PC-9 (cell line): Measurements from ENCODE around the gene PARP15. TPM values are rescaled to one million over a fixed set of nuclear protein-coding genes. Genes with fewer than 3 reads are reported as not detected.

Experiments used
- BruUV-seq: library from RNA; stranded (reverse); fragments of 400-500 nt; replicated peaks from 2 replicates; lab custom pipeline; 2021; lab: Mats Ljungman, UMichigan
- CTCF ChIA-PET: fragments of 300-600 bp; sonication (Branson Sonifier 250); formaldehyde crosslinking; loops from one replicate; lab custom pipeline; 2022; ENCODE audit warnings: antibody characterized with exemption; lab: Charles Lee
- POLR2A ChIA-PET: fragments of 300-600 bp; sonication (Branson Sonifier 250); formaldehyde crosslinking; loops from one replicate; lab custom pipeline; 2022; ENCODE audit warnings: antibody characterized with exemption; ENCODE audit not compliant: unreplicated experiment; lab: Charles Lee
- DNase-seq, 2 experiments: peaks; one replicate each; pipeline versions ENCODE4 v3.0.0 to v3.0.0-alpha.2; 2015 to 2022; ENCODE audit warnings: mixed read lengths in 1 of 2
- H2AFZ ChIP-seq: fragments of 200-600 bp; sonication (generic); 2 replicates; pipeline ENCODE4 v1.8.1; 2017; ENCODE audit warnings: antibody characterized with exemption
- H3F3A ChIP-seq: fragments of 200-600 bp; sonication (generic); 2 replicates; pipeline ENCODE4 v1.8.1; 2017; ENCODE audit warnings: antibody characterized with exemption, mild to moderate bottlenecking, low read depth; ENCODE audit not compliant: insufficient read depth
- H3K27ac ChIP-seq: fragments of 200-600 bp; sonication (generic); 2 replicates; pipeline ENCODE4 v1.6.1; 2016; ENCODE audit warnings: mixed run types
- H3K27me3 ChIP-seq: fragments of 200-600 bp; sonication (generic); 2 replicates; pipeline ENCODE4 v1.6.1; 2016; ENCODE audit warnings: low read depth, mixed run types; ENCODE audit not compliant: insufficient read depth
- H3K36me3 ChIP-seq: fragments of 200-600 bp; sonication (generic); 2 replicates; pipeline ENCODE4 v1.6.1; 2016; ENCODE audit warnings: low read depth, mixed run types
- H3K4me1 ChIP-seq: fragments of 200-600 bp; sonication (generic); replicated peaks from 2 replicates; pipeline ENCODE4 v1.6.1; 2016; ENCODE audit warnings: mixed run types; ENCODE audit not compliant: insufficient read depth
- H3K4me2 ChIP-seq: fragments of 200-600 bp; sonication (generic); 2 replicates; pipeline ENCODE4 v1.6.1; 2017; ENCODE audit warnings: mixed run types
- H3K4me3 ChIP-seq: fragments of 200-600 bp; sonication (generic); 2 replicates; pipeline ENCODE4 v1.6.1; 2016; ENCODE audit warnings: mixed run types
- H3K79me2 ChIP-seq: fragments of 200-600 bp; sonication (generic); 2 replicates; pipeline ENCODE4 v1.6.1; 2017; ENCODE audit warnings: low read depth, mixed run types
- H3K9me2 ChIP-seq: fragments of 200-600 bp; sonication (generic); 2 replicates; pipeline ENCODE4 v1.8.1; 2017; ENCODE audit warnings: mild to moderate bottlenecking; ENCODE audit not compliant: insufficient read depth
- H3K9me3 ChIP-seq: fragments of 200-600 bp; sonication (generic); 2 replicates; pipeline ENCODE4 v1.8.1; 2016; ENCODE audit warnings: low read depth; ENCODE audit not compliant: insufficient read depth
- H4K20me1 ChIP-seq: fragments of 200-600 bp; sonication (generic); 2 replicates; pipeline ENCODE4 v1.8.1; 2017; ENCODE audit not compliant: insufficient read depth
- CTCF ChIP-seq: fragments of 200-600 bp; sonication (generic); conservative IDR thresholded peaks from 2 replicates; pipeline ENCODE4 v1.6.1; 2017; ENCODE audit warnings: mixed run types, antibody characterized with exemption, mild to moderate bottlenecking, moderate library complexity
- EZH2 ChIP-seq: fragments of 200-600 bp; sonication (generic); IDR thresholded peaks from 2 replicates; pipeline ENCODE4 v1.8.0; 2017; ENCODE audit warnings: antibody characterized with exemption, low read depth
- intact Hi-C: fragments of 100-400 bp; cut with micrococcal nuclease; formaldehyde crosslinking; loops from one replicate; pipeline ENCODE4 v1.10.0; 2022; ENCODE audit not compliant: unreplicated experiment
- total RNA-seq: library from RNA; stranded (reverse); gene quantifications from 2 replicates; pipeline ENCODE4 v1.2.3, GENCODE V29; 2021

PARP15 gene
- total RNA-seq, 1 experiment from 2014 or later, result 0.07 TPM

DNA sequence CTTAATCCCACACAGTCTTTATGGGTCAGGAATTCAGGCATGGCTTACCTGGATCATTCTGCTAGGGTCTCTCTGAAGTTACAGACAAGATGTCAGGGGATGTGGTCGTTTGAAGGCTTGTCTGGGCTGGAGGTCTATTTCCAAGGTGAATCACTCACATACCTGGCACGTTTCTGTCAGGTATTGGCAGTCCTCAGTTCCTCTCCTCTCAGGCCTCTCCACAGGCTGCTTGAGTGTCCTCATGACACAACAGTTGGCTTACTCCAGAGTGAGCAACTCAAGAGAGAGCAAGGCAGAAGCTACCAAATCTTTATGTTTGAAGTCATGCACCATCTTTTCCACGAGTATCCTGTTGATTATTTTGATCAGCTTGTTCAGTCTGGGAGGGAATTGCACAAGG, 59.2 kb downstream of the PARP15 start:
- no peak for TF ChIP-seq CTCF
- TF ChIP-seq EZH2, result no peak
- no peak overlapping the region for H3K4me3 ChIP-seq
- no peak for DNase-seq
- H3F3A ChIP-seq, result no peaks in the 10 kb centered on the region
- H3K27ac ChIP-seq, result no peak overlapping the region
- H3K9me2 ChIP-seq, result no peaks in the 10 kb centered on the region
- H4K20me1 ChIP-seq, result no peaks in the 10 kb centered on the region
- POLR2A ChIA-PET, result no interaction called here
- intact Hi-C loops, result no loop called here
- CTCF ChIA-PET, result no interaction called here
- BruUV-seq, result no TSS peak
- H3K4me1 ChIP-seq, result no peaks in the 10 kb centered on the region
- H3K4me2 ChIP-seq, result no peak overlapping the region
- H3K27me3 ChIP-seq, result 0 out of 2 replicates have a peak, but pooled peaks cover 3% of the 10 kb centered on the region
- no peaks in the 10 kb centered on the region for H3K36me3 ChIP-seq
- H3K79me2 ChIP-seq, result no peaks in the 10 kb centered on the region
- H2AFZ ChIP-seq, result no peak overlapping the region
- H3K9me3 ChIP-seq, result no peaks in the 10 kb centered on the region

DNA sequence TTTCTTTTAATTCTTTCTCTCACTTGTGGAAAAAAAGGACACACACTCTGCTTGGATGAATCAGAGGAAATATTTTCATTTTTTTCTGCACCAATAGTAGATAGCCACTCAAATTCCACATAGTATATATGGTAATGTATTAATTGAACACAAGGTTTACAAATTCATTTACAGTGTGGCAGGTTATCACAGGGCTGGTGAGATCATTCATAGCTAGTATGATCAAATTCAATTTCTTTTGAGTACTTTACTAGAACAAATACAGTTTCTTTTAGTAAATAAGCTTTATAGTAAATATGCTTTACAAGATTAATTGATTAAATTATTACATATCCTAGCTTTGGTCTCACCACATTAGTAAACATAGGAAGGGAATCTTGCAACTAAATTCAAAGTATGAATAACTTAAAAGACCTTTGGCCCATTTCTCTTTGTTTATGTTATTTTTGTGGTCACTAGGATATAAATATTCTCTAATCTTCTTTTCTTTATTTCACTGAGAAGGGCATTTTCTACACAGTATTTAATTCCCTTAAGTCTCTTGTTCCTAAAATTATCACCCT, 63.1 kb downstream of the PARP15 start:
- CTCF ChIA-PET, result no interaction called here
- POLR2A ChIA-PET, result interaction anchor here (0.7 kb wide), 1 partner anchor 36 kb away, joined by 12 read pairs; no protein-coding TSS in a partner anchor
- no TSS peak for BruUV-seq

GRCh38 chr3:122642935-122643334, 65.5 kb downstream of the PARP15 start:
- Histone ChIP-seq H4K20me1 (no peaks in the 10 kb centered on the region), H3K4me2 (no peak overlapping the region), H3K27me3 (no peaks in the 10 kb centered on the region), H2AFZ (no peak overlapping the region), H3K27ac (no peak overlapping the region), H3K79me2 (no peaks in the 10 kb centered on the region), H3K36me3 (no peaks in the 10 kb centered on the region), H3K9me2 (no peaks in the 10 kb centered on the region), H3F3A (no peaks in the 10 kb centered on the region), H3K9me3 (no peaks in the 10 kb centered on the region), H3K4me3 (no peak overlapping the region), H3K4me1 (no peaks in the 10 kb centered on the region)
- no TSS peak for BruUV-seq
- intact Hi-C loops, result no loop called here
- TF ChIP-seq EZH2, result no peak
- TF ChIP-seq CTCF, result no peak
- POLR2A ChIA-PET, result no interaction called here
- DNase-seq, result no peak
- CTCF ChIA-PET, result no interaction called here

More for the DNA sequence above, 63.1 kb downstream of the PARP15 start:
- Histone ChIP-seq H3K27me3 (no peaks in the 10 kb centered on the region), H4K20me1 (no peaks in the 10 kb centered on the region), H3K36me3 (no peaks in the 10 kb centered on the region), H3K4me1 (no peaks in the 10 kb centered on the region), H3K4me3 (no peak overlapping the region), H3K9me2 (no peaks in the 10 kb centered on the region), H3K4me2 (no peak overlapping the region), H3K79me2 (no peaks in the 10 kb centered on the region), H3K27ac (no peak overlapping the region), H3K9me3 (no peaks in the 10 kb centered on the region), H2AFZ (no peak overlapping the region), H3F3A (no peaks in the 10 kb centered on the region)
- TF ChIP-seq CTCF (no peak), EZH2 (no peak)
- no peak for DNase-seq
- intact Hi-C loops, result no loop called here
